ENCODE data around the gene RDH13. TPM values are rescaled to one million over a fixed set of nuclear protein-coding genes. Genes with fewer than 3 reads are reported as not detected.
A peak's percentile ranks its signal among the peaks of the same experiment; 100 is the strongest.

Gene RDH13
- total RNA-seq, 1 experiment from 2014 or later: 31.1 TPM

GRCh38 chr19:55044286-55044685, 18.7 kb downstream of the RDH13 start:
- BruUV-seq (replicated peaks): TSS peak; percentile 25
- TF ChIP-seq EZH2phosphoT487 (IDR thresholded peaks at IDR 0.05; ENCODE audit: borderline replicate concordance) (no peak), POLR2A (IDR thresholded peaks at IDR 0.05; ENCODE audit: borderline replicate concordance, extremely low read depth, insufficient read depth, insufficient read length) (no peak), CBX3 (IDR thresholded peaks at IDR 0.05; ENCODE audit: low read depth) (no peak), ZFX (IDR thresholded peaks at IDR 0.05) (no peak), CTCF (IDR thresholded peaks at IDR 0.05 in 2 of 3, conservative IDR thresholded peaks at IDR 0.05 in 1 of 3; ENCODE audit: borderline replicate concordance in 1 of 3, insufficient read depth in 1 of 3, low read depth in 2 of 3, low read length in 2 of 3) (no peak), CEBPB (IDR thresholded peaks at IDR 0.05; ENCODE audit: low read depth) (no peak), ZBTB33 (IDR thresholded peaks at IDR 0.05; ENCODE audit: extremely low read depth, insufficient replicate concordance, low read length) (no peak), EZH2 (IDR thresholded peaks at IDR 0.05) (no peak), RAD21 (IDR thresholded peaks at IDR 0.05; ENCODE audit: low read depth) (no peak)
- intact Hi-C loops (cut with micrococcal nuclease): no loop called here
- no peak for ATAC-seq
- ChIA-PET POLR2A (interaction anchor here (1.0 kb wide), 1 partner anchor 15 kb away, joined by 3 read pairs; no protein-coding TSS in a partner anchor), CTCF (interaction anchor here (1.1 kb wide), 1 partner anchor 44 kb away, joined by 3 read pairs; no protein-coding TSS in a partner anchor), RAD21 (ENCODE audit: low non-redundant PET in 1 of 2, low total read pairs in 2 of 2, uncharacterized antibody in 2 of 2, unreplicated experiment in 2 of 2) (no interaction called here)
- Histone ChIP-seq H3K79me2 (ENCODE audit: insufficient read depth, low read length) (peaks cover 61% of the 10 kb centered on the region), H3K4me3 (replicated peaks in 1 of 2; ENCODE audit: low read depth in 1 of 2, low read length in 2 of 2) (no peak overlapping the region), H2AFZ (ENCODE audit: low read depth, low read length, poor library complexity, severe bottlenecking) (no peak overlapping the region), H3K9ac (ENCODE audit: low read length) (no peak overlapping the region), H3K9me3 (ENCODE audit: control insufficient read depth in 1 of 2, insufficient read depth in 1 of 2, low read depth in 1 of 2, low read length in 2 of 2) (no peaks in the 10 kb centered on the region), H3K27me3 (ENCODE audit: insufficient read depth, low read length) (no peaks in the 10 kb centered on the region), H3K9me2 (ENCODE audit: insufficient read depth) (no peaks in the 10 kb centered on the region), H3K27ac (ENCODE audit: low read depth, low read length) (no peak overlapping the region), H3K4me2 (ENCODE audit: low read length) (no peak overlapping the region), H3K4me1 (ENCODE audit: control insufficient read depth in 1 of 2, insufficient read depth in 2 of 2, low read length in 2 of 2) (no peaks in the 10 kb centered on the region), H4K20me1 (ENCODE audit: insufficient read depth) (0 out of 2 replicates have a peak, but pooled peaks cover 3% of the 10 kb centered on the region), H3K36me3 (ENCODE audit: control insufficient read depth in 1 of 2, insufficient read depth in 2 of 2, low read length in 2 of 2) (peaks cover 33 to 34% of the 10 kb centered on the region in 2 experiments; a peak in 3 of 4 replicates)
- no peak for DNase-seq (ENCODE audit: low read depth, low spot score)

All from HCT116 (cell line).